ENCODE data around the gene APOL5.

DNA sequence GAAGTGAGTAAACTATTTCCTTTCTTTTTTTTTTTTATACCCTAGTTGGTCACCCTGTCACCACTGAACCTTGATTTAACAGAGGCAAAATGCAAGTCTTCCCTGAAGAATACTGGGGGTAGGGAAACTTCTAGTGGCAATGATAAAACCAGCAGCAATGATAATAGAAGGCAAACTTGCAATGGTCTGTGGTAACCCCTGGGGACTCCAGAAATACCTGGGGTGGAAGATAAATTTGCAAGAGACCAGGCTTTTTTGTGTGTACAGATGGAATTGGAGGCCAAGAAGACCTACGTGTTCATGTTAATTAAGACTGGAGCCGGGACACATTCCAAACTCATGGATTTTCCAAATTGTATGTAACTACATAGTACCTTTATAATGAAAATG, 11.6 kb downstream of the APOL5 start:
- TF ChIP-seq, protein P1, sequence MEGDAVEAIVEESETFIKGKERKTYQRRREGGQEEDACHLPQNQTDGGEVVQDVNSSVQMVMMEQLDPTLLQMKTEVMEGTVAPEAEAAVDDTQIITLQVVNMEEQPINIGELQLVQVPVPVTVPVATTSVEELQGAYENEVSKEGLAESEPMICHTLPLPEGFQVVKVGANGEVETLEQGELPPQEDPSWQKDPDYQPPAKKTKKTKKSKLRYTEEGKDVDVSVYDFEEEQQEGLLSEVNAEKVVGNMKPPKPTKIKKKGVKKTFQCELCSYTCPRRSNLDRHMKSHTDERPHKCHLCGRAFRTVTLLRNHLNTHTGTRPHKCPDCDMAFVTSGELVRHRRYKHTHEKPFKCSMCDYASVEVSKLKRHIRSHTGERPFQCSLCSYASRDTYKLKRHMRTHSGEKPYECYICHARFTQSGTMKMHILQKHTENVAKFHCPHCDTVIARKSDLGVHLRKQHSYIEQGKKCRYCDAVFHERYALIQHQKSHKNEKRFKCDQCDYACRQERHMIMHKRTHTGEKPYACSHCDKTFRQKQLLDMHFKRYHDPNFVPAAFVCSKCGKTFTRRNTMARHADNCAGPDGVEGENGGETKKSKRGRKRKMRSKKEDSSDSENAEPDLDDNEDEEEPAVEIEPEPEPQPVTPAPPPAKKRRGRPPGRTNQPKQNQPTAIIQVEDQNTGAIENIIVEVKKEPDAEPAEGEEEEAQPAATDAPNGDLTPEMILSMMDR (IDR thresholded peaks at IDR 0.05; ENCODE audit: low read depth, low read length): no peak
- TF ChIP-seq POLR2A (IDR thresholded peaks at IDR 0.05; ENCODE audit: extremely low read depth, insufficient read length) (no peak), MYC (IDR thresholded peaks at IDR 0.05; ENCODE audit: low read depth, low read length) (no peak)

Data from NB4 (cell line).